Kidney tubule cell (primary cell): ENCODE data around the gene PLIN5.
"Not testable (repeated sequence)": the region's sequence is repeated elsewhere in the genome, so short reads cannot be mapped to it uniquely, and the experiment has no call there.

Experiments
- DNase-seq: peaks from one replicate; pipeline ENCODE4 v3.0.0-alpha.2; 2018; ENCODE audit warnings: low spot score

The PLIN5 gene

GRCh38 chr19:4543842-4544647 is 9.0 kb upstream of the PLIN5 start:
- DNase-seq = no peak

- no peak for DNase-seq
Measured at GRCh38 chr19:4542896-4543841, 8.1 kb upstream of the PLIN5 start.

- DNase-seq = not testable (repeated sequence)
Measured at GRCh38 chr19:4541806-4542145, 6.8 kb upstream of the PLIN5 start.

- no peak for DNase-seq
Measured at GRCh38 chr19:4541114-4541805, 6.2 kb upstream of the PLIN5 start.

DNA sequence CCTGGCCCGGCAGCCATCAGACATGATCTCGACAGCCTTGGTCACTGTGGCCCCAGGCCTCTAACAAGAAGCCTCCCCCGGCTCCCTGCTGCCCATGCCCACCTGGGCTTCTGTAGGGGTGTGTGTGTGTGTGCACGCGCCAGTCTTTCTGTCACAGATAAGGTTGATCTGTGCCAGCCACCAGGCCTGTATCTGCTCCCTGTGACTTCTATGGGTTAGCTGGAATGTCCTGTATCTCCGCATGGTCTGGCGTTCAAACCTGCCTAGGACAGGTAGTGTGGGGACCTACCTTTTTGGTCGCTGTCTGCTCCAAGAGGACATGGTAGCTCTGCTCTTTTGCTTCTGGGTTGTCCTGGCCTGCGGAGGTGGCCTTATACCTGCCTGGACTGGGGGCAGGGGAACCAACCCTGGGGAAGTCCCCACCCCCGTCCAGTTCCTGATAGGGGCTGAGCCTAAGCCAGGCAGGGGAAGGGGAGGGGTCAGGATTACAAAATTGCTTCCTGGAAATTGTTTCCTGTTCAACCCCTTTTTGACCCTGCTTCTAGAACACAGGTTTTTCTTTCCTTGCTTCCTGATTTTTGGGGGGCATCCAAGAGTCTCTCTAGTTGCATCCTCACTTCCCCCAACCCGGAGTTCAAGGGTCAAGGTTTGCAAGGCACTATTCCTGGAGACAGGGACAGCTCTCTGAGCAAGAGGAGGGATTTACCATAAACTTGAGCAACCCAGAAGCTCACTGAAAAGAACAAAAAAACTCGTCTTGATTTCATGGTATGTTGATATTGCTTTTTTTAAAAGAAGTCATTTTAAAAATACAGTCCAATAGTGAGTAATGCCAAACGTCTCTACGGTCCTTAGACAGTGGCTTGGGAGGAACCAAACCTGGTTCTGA is 4.9 kb upstream of the PLIN5 start, which contains the start of gene LRG1:
LRG1 (minus strand) TSS at position 344 of the 889 bp plus-strand sequence; CDS start at position 321, 23 bp downstream.
- peak; percentile 56 for DNase-seq

DNA sequence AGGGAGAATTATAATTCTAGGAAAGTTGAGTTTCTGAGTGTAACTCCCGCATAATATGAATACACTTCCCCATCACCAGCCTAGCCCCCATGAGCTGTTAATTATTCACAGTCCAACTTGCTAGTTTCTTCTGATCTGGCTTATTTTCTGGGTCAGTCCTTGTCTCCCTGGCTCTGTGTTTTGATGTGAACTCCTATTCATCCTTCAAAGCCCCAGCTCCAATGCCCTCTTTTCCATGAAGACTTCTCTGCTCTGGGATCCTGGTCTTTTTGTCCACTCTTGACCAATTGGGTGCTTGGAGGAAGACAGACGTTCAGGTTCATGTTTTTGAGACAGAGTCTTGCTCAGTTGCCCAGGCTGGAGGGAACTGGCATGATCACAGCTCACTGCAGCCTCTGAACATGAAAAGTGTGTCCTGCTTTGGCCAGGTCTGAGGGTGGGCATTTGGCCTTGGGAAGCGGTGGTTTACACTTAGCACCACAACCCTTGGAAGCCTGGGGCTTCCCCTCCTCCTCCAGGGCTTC is 4.2 kb upstream of the PLIN5 start:
- no peak for DNase-seq

GRCh38 chr19:4538601-4538954 is 3.6 kb upstream of the PLIN5 start:
- DNase-seq = no peak

- DNase-seq = no peak
Measured at GRCh38 chr19:4537953-4538600, 3.1 kb upstream of the PLIN5 start.

DNA sequence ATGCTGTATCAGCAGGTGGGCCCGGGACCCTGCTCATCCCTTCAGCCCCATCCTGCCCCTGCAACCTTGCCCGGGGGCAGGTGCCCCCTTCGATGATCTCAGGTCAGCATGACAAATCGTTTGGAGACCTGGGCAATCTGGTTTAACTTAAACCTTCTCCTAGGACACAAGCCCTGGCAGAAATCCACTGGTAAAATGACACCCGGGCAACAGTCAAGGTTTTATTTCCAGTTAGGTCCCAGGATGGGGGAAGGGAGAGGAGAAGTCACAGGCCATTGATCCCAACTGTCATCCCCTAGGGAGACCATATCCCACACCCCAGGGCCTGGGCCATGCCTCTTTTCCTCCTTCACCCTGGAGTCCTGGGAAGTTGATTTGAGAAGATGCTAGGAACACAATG is 1.8 kb upstream of the PLIN5 start:
- no peak for DNase-seq

- DNase-seq = no peak
Measured at GRCh38 chr19:4533835-4534424, 1.1 kb downstream of the PLIN5 start.

GRCh38 chr19:4533334-4533733 is 1.7 kb downstream of the PLIN5 start:
- no peak for DNase-seq

GRCh38 chr19:4531562-4532165 is 3.4 kb downstream of the PLIN5 start:
- no peak for DNase-seq

DNA sequence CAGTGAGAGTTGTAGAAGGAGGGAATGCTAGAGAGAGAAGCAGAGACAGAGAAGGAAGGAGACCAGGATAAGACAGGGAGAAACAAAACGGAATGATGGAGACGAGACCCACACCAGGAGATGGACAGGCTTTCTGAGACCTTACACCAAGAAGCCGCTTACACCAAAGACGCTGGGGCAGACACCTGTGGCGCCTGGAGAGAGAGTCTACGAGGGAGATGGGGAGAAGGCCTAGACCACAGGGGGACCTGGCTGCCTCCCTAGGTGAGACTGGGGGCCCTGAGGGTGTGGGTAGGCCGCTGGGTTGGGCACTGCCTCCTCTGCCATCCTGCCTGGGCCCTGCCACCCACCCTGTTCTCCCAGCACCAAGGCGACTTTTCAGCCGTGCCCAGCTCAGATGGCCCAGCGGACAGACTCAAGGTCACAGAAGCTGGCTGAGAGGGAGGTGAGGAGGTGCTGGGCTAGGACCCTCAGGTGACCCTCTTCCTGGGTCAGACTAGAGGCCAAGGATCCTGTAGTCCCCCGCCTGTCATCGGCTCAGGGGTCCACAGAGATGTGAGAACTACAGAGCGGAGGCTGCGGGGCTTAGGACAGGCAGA is 5.0 kb downstream of the PLIN5 start:
- no peak for DNase-seq

DNA sequence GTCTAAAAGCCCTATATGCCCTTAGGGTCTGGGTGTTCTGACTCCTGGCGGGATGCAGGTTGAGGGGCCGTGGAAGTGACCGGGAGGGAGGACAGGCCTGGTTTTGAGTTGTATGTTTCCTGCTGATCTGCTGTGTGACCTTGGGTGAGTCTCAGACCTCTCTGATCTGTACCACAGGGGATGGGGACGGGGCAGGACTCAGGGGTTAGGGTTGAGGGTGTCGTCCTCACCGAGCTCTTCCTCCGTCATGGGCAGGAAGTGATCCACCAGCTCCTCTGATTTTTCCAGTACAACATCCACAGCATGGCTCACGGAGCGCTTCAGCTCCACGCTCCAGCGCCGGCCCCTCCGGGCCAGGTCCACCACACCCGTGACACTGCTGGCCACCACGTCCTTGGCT is 6.2 kb downstream of the PLIN5 start:
- no peak for DNase-seq

DNA sequence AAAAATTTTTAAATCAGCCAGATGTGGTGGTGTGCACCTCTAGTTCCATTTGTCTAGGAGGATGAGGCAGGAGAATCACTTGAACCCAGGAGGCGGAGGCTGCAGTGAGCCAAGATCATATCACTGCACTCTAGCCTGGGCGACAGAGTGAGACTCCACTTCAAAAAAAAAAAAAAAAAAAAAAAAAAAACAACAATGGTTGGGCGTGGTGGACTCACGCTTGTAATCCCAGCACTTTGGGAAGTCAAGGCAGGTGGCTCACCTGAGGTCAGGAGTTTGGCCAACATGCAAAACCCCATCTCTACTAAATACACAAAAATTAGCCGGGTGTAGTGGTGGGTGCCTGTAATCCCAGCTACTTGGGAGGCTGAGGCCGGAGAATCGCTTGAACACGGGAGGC is 7.6 kb downstream of the PLIN5 start:
- DNase-seq = not testable (repeated sequence)

DNA sequence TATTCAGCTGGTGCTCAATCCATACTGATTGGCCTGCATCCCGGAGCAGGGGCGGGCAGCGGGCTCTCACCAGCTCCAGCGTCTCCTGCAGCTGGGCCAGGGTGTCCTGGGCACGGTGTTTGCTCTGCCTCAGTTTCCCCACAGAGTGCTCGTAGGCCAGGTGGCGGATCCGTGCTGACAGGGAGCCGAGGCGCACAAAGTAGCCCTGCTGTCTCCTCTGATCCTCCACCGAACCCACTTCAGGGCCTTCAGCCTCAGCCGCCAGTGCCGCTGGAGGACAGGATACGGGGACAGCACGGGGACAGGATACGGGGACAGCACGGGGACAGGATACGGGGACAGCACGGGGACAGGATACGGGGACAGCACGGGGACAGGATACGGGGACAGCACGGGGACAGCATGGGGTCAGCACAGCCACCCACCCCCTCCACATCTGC is 9.4 kb downstream of the PLIN5 start:
- no peak for DNase-seq

GRCh38 chr19:4524808-4525562 is 10.0 kb downstream of the PLIN5 start:
- DNase-seq = peak; percentile 49

DNA sequence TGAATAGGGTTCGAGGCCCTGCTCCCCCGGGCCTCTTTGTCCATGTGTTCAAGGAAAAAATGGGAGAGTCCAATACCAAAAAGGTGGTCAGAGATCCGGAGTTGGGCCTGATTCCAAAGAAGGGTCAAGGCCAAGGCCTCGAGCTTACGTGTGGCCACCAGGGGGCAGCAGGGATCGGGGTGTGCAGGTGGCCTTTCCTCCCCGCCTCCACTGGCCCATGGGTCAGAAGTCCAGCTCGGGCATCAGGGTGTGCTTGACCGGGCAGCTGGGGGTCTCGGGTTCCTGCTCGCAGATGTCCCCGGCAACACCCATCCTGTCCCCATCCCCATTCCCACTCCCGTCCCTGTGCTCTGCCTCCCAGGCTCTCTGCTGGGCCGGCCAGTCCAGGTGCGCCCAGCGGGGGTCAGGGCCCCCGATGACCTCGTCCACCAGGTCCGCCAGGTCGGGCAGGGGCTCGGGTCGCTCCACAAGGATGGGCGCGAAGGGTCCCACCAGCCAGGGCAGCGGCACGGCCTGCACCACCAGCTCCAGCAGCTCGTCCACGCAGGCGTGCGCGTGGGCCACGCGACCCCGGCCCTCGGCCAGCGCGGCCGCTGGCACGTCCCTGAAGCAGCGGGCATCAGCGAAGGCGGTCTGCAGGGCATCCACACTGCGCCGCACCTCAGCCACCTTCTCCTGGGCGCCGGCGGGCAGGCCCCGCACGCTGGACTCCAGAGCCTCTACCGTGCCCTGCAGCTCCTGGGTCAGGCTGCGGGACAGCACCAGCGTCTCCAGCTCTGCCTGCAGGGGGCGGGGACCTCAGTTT is 11.5 kb downstream of the PLIN5 start:
- DNase-seq = peak; percentile 47
